NCI-H1092 treated with DMSO at 0.1 percent for 48 hours (cell line): ENCODE data around the gene SH3RF1.
"Not testable (repeated sequence)": the region's sequence is repeated elsewhere in the genome, so short reads cannot be mapped to it uniquely, and the experiment has no call there.

Source experiments
- DNase-seq: peaks from one replicate; lab custom pipeline; 2025; lab: John Stamatoyannopoulos, UW

SH3RF1 gene

DNA sequence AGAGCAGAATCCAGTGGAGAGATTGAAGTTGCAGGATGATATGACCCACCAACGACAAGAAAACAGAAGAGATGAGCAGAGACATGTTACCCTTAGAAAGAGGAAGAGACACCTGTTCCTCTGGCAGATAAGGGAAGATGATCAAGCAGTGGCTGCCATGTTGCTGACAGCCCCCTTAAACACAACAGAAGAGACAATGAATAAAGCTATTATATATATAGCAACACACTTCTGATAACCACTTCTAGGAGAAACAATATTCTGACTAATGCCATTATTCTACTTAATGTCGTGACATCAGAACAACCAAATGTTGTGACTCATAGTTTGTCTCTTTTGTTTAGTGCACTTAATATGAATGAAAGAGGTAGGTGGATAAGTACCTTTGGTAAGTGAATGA is 44.9 kb downstream of the SH3RF1 start:
- no peak for DNase-seq

DNA sequence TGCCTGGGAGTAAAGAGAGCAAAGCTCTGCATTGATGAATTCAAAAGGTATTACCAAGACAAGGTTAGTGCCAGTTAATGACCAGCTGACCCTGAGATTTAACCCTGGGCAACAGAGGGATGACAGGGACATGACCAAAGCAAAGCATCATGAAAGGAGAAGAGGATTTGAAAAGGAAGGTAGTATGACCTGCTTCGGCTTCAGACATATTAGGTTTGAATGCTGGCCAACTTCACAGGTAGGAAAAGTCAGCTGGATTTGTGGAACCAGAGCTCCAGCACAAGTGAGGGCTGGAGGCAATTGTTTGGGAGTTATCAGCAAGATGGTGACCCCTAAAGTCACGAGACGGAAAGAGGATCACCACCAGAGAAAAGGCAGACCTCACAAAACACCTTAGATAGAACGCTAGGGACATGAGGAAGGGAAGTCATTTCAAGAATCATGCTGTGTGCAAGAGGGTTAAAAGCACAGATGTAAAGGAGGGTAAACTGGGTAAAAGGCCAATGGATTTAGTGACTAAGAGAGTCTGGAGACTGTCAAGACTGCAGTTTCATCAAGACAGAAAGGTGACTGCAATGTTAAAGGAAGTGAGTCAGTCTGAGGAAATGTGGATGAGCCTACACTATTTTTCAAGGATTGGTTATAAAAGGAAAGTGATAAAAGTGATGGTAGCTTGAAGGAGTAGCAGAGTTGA is 45.6 kb downstream of the SH3RF1 start:
- no peak for DNase-seq

DNA sequence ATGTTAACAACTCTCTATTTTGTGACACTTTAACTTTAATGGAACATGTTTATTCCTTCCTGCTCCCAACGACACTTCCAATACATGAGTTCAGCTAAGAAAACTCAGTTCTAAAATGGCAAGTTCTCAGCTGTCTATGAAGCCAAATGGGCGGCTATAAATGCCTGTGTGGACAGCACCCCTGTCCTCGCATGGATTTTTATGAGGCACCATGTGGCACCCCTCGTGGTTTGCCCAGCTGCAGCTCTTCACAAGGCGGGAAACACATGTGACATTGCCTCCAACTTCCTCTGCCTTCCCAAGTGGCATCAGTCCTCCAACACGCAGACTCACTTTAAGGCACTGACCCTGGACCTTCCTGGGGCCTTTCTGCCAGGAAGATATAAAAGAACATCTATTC is 48.0 kb downstream of the SH3RF1 start:
- no peak for DNase-seq

DNA sequence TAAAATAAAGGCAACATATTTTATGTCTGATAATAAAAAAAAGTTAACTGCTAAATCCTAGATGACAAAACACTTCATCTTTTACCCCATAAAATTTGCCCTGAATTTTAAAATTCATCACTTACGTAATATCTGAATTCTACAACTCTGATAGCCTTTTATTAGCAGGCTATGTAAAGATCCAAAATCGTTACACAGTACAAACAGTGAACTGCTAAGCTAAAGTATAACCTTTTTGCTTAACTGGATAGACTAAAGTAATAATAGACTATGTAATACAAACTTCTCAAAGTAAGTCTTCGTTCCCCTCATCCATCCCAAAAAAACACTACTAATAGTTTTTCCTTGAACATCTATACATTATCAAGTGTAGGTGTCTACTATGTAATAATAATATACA is 49.1 kb downstream of the SH3RF1 start:
- no peak for DNase-seq

DNA sequence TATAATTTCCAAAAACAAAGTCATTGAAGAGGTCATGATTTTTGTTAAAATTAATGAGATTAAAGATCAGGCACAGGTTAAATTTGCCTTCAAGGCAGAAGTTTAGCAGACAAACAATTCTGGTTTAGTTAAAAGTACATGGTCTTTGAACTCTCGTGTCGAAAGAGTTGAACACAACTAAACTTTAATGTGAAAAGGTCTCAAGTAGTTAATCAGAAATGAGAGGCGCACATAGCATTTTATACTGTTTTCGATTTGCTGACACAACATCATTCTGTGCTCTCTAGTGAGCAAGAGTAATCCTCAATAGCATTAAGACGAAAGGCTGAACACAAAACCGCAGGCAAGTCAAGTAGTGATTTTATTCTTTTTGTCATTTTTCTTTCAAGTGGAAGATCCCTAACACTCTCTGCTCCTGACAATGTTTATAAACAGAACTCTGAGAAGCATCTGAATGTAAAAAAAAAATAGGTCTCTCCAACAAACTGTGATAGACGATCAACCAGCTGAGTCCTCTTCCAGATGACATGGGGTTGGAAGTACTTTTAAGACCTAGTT is 49.8 kb downstream of the SH3RF1 start:
- DNase-seq = no peak

DNA sequence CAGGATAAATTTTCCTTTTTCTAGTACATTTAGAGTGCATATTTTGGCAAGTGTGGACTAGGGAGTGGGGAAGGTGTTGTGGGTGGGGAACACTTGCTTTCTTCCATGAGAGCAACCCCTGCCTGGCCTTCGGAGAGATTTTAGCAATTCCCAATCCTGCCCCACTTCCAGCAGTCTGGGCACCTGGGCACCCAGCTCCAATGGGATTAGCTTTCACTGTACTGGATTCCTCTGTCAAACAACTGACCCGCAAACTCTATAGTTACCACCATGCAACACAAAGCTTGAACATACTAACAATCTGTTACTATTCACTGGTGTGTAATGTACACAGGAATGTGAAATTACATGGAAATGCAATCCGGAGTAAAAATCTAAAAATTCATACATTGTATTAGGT is 50.3 kb downstream of the SH3RF1 start:
- no peak for DNase-seq

DNA sequence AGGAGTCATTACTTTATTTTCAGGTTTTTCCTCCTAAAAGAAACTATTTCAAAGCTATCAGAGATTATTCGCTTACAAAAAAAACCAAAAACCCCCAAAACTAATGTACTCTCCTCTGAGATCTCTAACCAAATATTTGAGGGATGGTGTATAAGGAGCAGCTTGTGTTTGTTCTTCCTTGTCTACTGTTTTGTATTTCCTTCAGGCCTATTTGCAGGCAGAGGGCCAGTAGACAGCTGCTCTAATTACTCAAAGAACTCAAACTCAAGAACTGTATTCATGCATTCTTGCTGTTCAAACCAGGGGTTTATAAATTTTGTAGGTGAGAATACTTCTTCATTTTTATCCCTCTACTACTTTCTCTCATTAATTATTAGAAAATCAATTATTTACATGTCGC is 51.3 kb downstream of the SH3RF1 start:
- no peak for DNase-seq

DNA sequence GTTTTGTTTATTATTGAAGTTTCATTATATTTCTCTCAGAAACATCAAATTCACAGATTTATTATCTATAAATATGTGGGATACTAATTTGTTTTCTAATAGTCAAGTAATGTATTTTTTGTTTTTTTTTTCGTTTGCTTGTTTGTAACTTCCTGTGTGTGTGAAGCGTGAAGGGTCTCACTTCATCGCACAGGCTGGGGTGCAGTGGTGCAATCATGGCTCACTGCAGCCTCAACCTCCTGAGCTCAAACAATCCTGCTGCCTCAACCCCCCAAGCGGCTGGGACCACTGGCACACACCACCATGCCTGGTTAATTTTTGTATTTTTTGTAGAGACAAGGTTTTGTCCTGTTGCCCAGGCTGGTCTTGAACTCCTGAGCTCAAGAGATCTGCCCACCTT is 55.1 kb downstream of the SH3RF1 start:
- DNase-seq = no peak

DNA sequence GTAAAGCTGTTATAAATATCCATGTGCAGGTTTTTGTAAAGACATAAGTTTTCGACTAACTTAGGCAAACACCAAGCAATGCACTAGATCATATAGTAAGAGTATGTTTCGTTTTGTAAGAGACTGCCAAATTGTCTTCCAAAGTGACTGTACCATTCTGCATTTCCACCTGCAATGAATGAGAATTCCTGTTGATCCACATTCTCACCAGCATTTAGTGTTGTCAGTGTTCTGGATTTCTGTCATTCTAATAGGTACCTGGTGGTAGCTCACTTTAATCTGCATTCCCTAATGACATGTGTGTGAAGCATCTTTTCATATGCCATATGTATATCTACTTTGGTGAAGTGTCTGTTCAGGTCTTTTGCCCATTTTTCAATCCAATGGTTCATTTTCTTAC is 57.8 kb downstream of the SH3RF1 start:
- DNase-seq = no peak

DNA sequence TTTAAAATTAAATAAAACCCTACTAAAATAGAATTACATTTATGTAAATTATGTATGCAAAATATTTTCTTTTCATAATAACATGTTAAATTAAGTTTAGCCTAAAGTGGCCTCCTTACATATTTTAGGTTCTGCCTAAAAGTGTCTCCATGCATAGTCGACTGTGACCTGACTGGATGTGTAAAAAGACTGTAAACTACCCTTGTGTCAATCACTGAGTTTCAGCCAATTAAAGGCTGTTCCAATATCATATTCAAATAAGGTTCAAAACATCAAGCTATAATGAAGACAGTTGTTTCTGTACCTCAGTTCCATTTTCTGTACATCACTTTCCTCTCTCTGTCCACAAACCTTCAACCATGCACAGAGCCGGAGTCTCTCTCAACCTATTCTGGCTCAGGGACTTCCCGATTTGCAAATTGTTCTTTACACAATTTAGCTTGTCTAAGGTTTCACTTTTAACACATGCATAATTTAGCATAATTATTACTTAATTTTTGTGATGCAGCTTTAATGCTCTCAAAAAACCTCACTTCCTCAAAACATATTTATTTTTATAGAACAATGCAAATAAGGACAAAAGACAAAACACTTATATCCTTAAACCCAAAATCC is 60.1 kb downstream of the SH3RF1 start:
- DNase-seq = no peak

DNA sequence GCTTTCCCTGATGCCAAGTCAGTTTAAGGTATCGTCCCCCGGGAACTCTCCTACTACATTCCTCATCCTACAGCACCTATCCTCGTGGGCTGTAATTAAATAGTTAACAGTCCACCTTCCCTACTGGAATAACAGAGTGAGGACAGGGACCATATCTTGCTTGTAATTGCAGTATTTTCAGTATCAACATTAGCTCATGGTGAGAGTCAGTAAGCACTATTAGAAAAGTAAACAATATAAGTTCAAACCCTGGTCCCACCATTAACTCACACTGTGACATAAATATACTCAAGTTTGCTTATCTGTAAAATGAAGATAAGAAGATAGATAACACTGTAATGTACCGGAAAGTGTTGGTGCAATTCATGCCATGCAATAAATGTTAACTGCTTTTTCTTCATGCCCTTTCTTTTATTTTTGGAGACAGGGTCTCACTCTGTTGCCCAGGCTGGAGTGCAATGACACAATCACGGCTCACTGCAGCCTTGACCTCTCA is 61.3 kb downstream of the SH3RF1 start:
- no peak for DNase-seq

DNA sequence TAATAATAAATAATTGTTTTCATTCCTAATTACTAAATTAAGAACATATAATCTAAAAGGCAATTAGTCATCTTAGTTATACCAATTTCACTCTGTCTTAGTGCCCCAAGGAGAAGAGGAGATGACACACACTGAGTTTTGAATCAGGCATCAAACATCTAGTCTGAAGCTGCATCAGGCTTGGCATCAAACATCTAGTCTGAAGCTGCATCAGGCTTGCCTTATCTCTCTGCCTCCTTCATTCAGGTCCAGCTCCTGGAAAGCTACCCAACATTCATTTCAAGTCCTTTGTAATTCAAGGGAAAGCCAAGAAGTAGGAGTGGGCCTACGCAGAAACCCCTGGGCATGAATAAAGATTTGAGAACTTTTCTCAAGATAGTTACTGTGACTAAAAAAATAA is 62.2 kb downstream of the SH3RF1 start:
- DNase-seq = no peak

DNA sequence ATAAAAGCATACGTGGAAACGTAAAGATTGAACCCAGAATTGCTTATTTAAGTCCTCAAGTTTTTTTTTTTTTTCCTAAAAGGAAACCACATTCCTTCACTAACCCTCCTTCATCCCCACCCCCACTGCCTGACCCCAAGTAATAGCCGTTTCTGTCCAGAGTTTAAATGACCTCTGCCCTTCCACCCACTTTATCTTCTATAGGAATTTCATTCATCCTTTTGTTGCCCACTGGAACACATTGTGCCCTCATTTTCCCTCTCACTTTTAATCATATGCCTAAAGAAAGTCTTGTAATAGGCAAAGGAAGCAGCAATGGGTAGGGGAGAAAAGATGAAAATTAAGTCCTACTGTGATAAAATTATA is 62.7 kb downstream of the SH3RF1 start:
- no peak for DNase-seq

DNA sequence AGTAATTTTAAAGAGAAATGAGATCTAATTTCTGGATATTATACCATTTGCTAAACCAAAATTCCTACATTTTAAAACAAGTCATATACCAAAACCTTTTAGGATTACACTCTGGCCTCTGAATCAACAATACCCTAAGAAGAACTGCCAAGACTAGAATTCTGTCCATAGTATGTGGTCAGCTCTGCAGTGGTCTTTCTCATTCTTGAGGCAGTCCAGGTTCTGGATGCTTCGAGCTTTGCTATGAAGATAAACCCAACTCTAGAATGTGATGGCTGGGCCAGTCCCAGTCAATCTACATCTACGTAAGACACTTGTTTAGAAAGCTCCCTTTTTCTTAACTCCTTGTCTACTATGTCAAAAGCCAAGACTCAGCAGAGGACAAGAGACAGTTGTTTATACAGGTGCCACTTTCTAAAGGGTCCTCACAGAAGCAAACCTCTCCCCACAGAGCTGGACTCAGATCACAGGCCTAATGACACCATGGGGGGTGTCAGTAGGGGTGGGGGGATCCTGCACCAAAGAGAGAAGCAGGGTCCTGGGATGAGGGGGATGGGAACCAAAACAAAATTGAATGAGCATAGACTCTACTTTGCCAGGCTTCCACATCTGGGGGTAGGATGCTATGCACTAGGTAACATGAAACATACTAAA is 63.2 kb downstream of the SH3RF1 start:
- DNase-seq = no peak

DNA sequence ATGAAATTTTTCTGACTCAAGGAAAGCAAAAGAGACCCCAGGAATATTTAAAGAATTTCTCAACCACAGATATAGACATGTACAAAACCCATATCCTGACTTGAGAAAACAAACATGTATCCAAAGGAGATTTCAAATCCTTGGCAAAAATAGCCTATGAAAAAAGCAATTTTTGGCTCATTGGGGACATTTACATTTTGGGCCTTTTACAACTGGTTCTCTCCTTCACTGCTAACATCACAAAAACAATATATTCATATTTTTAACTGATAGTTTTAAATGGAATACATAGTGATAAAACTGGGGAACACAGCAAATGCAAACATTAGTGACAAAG is 65.0 kb downstream of the SH3RF1 start:
- no peak for DNase-seq

DNA sequence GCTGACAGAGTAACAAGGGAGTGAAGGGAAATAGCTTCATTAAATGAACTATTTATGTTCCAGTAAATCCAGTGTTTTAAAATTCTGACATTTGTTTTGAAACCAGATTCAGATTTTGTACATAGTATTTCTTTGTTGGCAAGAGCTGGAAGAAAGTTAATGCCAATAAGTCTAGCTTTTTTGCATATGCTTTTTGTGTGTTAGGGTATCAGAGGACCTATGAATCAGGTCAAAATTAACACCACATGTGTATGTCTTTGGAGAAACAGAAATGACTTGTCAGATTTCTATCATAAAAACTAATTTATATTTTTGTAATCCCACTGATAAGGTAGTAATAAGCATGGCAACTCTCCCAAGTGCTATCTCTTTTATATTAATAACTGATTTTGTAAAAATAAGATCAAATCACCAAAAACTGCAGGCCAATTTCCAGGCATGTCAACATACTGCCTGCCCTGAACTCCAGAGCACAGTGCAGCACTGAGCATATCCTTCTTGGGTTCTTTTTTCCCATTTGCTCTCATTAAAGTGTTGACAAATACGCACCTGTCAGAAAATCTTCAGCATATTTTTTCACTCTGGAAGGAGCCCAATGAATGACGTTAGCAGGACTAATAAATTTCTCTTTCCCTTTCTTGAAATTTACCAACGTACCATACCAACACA is 65.5 kb downstream of the SH3RF1 start:
- DNase-seq = no peak

DNA sequence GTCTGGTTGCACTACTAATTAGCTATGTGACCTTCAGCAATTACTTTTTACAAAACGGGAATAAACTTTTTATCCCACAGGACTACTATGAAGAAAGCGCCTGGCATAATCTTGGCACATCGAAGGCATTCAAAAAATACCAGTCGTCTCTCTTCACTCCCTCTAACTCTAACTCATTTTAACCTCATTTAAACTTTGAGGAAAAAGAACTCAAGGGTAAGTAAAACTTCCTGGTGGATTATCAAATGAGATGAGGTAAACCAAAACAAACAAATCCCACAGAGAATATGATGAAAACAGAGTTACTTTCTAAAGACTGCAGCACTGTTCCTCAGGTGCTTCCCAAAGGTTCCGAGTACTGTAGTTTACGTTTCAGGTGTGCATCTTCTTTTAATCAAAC is 66.9 kb downstream of the SH3RF1 start:
- DNase-seq = no peak

DNA sequence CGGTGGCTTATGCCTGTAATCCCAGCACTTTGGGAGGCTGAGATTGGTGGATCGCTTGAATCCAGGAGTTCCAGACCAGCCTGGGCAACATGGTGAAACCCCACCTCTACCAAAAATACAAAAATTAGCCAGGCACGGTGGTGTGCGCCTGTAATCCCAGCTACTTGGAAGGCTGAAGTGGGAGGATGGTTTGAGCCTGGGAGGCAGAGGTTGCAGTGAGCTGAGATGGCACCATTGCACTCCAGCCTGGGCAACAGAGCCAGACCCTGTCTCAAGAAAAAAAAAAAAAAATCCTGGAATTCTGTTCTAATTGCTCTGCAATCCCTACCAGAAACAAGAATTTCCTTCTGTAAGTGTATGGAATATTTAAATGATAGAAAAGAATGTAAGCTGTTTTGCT is 67.5 kb downstream of the SH3RF1 start:
- not testable (repeated sequence) for DNase-seq

DNA sequence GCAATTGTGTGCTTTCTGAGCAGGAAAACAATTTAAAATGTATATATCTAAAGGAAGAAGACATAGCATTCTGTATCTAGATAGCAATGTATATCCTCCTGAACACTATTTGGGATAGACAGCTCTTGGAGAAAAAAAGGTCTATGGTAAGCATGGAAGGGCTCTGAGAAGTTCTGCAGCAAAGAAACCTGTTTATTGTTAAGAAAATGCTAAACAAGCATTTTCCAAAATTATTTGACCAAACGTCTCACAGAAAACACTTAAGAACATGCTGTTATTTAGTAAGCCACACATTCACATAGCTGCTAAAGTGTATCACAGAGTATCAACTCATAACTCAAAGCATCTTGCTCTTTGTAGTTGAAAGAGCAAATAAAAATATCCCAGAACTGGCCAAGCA is 67.9 kb downstream of the SH3RF1 start:
- no peak for DNase-seq

DNA sequence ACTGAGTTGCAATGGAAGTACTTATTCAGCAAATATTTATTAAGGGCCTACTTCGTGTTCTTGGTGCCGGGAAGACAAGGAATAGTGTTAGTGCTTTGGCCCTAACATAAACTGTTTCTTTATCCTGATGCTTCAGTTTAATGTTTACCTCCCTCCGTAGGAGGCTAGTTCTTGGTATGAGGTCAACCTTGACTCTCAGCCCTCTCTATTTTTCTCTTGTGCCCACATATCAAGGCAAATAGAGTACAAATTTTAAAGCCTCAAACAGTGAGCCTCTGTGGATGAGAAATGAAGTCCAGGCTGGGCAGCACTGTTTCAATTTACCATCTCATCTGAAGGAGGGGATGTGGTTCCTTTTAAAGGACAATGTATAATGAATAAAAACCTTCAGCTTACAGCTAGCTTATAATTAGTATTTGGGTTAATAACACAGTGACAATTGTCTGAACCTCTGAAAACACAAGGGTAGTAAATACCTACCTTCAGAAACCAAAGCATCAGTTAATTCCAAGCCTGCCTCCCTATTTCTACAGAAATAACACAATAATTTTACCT is 68.5 kb downstream of the SH3RF1 start:
- DNase-seq = no peak

DNA sequence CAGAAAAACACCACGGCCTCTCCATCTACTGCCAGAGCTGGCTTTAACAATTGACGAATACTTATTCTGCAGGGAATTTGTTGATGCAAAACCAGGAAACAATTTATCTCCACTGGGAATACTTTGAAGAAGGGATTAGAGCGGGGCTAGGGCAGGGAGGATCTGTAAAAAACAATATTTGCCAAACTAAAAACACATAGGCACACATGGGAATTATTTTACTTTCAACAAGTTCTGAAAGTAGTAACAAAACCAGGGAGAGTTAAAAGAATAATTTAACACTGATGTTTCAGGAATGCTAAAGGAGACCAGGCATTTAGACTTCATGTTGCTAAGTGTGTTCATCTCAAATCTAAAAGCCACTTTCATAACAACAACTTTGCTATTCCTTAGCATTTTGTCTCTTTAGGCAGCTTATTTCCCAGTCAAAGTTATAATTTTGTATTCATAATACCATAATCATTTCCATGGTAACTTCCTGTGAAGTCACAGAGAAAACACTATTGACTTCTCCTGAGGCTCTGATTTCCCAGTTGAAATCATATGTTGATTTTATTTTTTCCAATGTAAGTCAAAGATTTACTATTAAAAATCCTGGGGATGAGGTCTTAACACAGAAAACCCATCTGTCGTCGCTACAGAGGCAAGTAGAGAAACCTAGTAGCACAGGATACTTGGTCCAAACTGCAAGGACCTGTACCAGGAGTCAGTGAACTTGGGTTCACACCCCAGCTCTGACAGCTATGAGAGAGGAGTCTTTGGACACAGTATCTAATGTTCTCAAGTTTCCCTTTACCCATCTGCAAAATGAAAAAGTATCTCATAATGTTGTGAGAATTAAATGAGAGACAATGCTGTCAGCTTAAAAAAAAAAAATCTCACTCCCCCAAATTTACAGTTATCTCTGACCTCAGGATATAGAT is 69.3 kb downstream of the SH3RF1 start:
- DNase-seq = no peak
